Glomerular endothelial cell (primary cell): ENCODE measurements around the gene ADGRL1. TPM values are rescaled to one million over a fixed set of nuclear protein-coding genes. Genes with fewer than 3 reads are reported as not detected.
"Not testable (repeated sequence)": the region's sequence is repeated elsewhere in the genome, so short reads cannot be mapped to it uniquely, and the experiment has no call there.

Experiments
- DNase-seq: peaks from one replicate; pipeline ENCODE4 v3.0.0-alpha.2; 2011; ENCODE audit warnings: low read depth, low spot score; ENCODE audit errors: extremely low read depth
- total RNA-seq: library from RNA; depleted of rRNA; stranded (reverse); fragments of >200 nt; gene quantifications from 2 replicates; pipeline ENCODE4 v1.2.3, GENCODE V29; 2015

Gene ADGRL1
- total RNA-seq, 1 donor from 2014 or later = 11.4 TPM

- DNase-seq = not testable (repeated sequence)
Observed at GRCh38 chr19:14196105-14196504, 9.9 kb downstream of the ADGRL1 start.

- not testable (repeated sequence) for DNase-seq
Observed at GRCh38 chr19:14195216-14195615, 10.8 kb downstream of the ADGRL1 start.

GRCh38 chr19:14189415-14189814 lies 16.6 kb downstream of the ADGRL1 start:
- no peak for DNase-seq

- DNase-seq = not testable (repeated sequence)
Observed at GRCh38 chr19:14188086-14188485, 17.9 kb downstream of the ADGRL1 start.

GRCh38 chr19:14187561-14187960 lies 18.4 kb downstream of the ADGRL1 start:
- DNase-seq = no peak

GRCh38 chr19:14186684-14187083 lies 19.3 kb downstream of the ADGRL1 start:
- DNase-seq = not testable (repeated sequence)

GRCh38 chr19:14185691-14186090 lies 20.3 kb downstream of the ADGRL1 start:
- DNase-seq = not testable (repeated sequence)

- no peak for DNase-seq
Observed at GRCh38 chr19:14185158-14185557, 20.8 kb downstream of the ADGRL1 start.

GRCh38 chr19:14183741-14184350 lies 22.1 kb downstream of the ADGRL1 start:
- DNase-seq = no peak

- DNase-seq = no peak
Observed at GRCh38 chr19:14182476-14182875, 23.5 kb downstream of the ADGRL1 start.

GRCh38 chr19:14181906-14182305 lies 24.1 kb downstream of the ADGRL1 start:
- no peak for DNase-seq

- not testable (repeated sequence) for DNase-seq
Observed at GRCh38 chr19:14181199-14181598, 24.8 kb downstream of the ADGRL1 start.

GRCh38 chr19:14177496-14178074 lies 28.4 kb downstream of the ADGRL1 start:
- no peak for DNase-seq

- DNase-seq = no peak
Observed at GRCh38 chr19:14175351-14175792, 30.6 kb downstream of the ADGRL1 start.

- DNase-seq = no peak
Observed at GRCh38 chr19:14174883-14175282, 31.1 kb downstream of the ADGRL1 start.

GRCh38 chr19:14168993-14169392 lies 37.0 kb downstream of the ADGRL1 start:
- no peak for DNase-seq

- no peak for DNase-seq
Observed at GRCh38 chr19:14168259-14168972, 37.6 kb downstream of the ADGRL1 start.

- DNase-seq = no peak
Observed at GRCh38 chr19:14167576-14168138, 38.3 kb downstream of the ADGRL1 start.

GRCh38 chr19:14166999-14167575 lies 38.9 kb downstream of the ADGRL1 start:
- no peak for DNase-seq

- DNase-seq = no peak
Observed at GRCh38 chr19:14165990-14166830, 39.8 kb downstream of the ADGRL1 start.
